GM12891 (cell line): ENCODE results near the gene MLLT10.

Experiments
- PAX5 ChIP-seq: IDR thresholded peaks from 2 replicates; pipeline ENCODE4 v1.6.1; 2011; ENCODE audit warnings: low read length, moderate library complexity, mild to moderate bottlenecking; ENCODE audit not compliant: insufficient read depth, severe bottlenecking
- POLR2A ChIP-seq: IDR thresholded peaks from 2 replicates; pipeline ENCODE4 v1.6.1; 2011; ENCODE audit warnings: low read depth, low read length, control low read depth
- POLR2AphosphoS5 ChIP-seq: IDR thresholded peaks from 2 replicates; pipeline ENCODE4 v1.6.1; 2011; ENCODE audit warnings: low read depth, low read length, control low read depth
- TAF1 ChIP-seq: IDR thresholded peaks from 2 replicates; pipeline ENCODE4 v1.6.1; 2011; ENCODE audit warnings: low read depth, low read length, control low read depth

- TF ChIP-seq TAF1, result no peak
- TF ChIP-seq POLR2AphosphoS5, result no peak
- no peak for TF ChIP-seq POLR2A
- no peak for TF ChIP-seq PAX5
Measured at GRCh38 chr10:21727452-21728168, 193.6 kb downstream of the MLLT10 start.
